GM19025 (cell line): ENCODE results near the gene ASB15.

Experiments
- ATAC-seq: cut with Tn5 transposase; IDR thresholded peaks from one replicate; pipeline ENCODE4 v1.9.1; 2021; ENCODE audit warnings: mild to moderate bottlenecking, low read depth, moderate library complexity; ENCODE audit not compliant: unreplicated experiment

ASB15 gene

DNA sequence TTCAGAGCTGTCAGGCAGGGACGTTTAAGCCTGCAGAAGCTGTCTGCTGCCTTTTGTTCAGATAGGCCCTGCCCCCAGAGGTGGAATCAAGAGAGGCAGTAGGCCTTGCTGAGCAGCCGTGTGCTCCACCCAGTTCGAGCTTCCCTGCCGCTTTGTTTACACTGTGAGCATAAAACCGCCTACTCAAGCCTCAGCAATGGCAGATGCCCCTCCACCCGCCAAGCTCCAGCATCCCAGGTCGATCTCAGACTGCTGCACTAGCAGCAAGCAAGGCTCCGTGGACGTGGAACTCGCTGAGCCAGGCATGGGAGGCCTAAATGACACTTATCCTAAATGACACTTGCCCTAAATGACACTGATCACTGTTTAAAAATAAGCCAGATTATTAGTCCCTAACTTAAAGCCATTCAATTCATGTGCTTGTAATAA is 6.8 kb upstream of the ASB15 start:
- ATAC-seq = no peak

DNA sequence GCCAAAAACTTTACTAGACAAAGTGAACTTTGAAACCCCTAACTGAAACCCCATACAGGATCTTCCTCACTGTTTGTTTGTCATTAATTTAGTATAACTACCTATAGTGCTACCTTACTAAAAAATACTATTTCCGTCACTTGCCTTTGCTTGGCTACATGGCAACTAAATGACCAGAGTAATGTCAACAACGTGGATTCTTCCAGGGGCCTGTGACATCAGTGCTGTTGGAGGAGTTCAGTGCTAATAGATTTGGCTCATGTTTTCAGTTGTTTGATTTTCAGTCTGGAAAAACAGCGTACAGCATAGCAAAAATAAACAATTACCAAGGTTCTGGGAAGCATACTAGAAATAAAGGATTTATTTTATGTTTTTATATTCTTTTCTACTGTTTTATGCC is 3.0 kb upstream of the ASB15 start:
- no peak for ATAC-seq

DNA sequence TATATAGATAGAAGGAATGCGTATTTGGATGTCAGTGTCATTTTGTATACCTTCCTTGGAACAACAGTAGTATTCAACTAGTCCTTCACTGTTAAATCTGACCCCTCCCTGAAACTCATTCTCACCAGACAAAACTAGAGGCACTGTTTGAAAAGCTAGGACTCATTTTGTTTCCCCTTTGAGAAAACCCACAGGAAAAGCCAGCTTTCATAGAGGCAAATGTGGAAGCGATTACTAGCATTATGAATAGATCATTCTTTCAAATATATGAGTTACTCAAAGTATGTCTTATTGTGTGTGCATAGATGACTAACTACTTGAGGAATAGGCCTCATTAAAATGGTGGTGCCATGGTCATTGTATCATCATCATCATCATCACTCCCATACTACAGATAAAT is 1.9 kb upstream of the ASB15 start:
- ATAC-seq = no peak

DNA sequence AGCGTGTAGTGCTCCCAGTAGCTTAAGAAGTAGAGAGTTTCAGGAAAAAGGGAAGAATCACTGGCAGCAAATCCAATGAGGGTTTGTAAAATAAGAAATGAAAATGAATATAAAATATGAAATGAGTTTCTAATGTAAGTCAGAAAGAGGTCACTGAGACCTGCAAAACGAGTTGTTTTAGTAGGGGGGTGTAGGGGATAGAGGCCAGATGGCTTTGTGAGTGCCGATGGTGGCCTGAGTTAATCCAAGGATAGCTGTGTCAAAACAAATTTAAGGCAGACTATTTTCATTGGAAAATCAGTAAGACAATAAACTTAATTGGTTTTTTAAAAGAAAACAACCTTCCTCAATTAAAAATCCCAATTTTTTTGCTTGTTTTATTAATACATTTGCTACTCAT is 745 bp upstream of the ASB15 start:
- ATAC-seq = no peak

DNA sequence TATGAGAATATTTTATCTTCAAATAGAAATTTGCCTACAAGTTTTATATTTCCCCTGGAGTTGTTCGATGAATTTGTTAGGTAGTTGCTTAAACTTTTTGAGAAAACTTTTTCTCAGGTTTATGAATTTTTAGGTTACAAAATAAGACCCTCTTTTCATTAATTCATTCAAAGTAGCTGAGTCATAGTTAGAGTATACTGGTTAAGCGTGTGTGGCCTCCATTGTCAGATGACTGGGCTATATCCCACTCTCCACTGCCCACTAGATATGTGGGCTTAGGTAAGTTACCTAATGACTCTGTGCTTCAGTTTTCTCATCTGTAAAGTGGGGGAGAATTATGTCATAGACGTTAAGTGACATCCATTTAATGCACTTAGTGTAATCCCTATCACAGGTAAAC is 1.0 kb downstream of the ASB15 start:
- ATAC-seq = no peak

DNA sequence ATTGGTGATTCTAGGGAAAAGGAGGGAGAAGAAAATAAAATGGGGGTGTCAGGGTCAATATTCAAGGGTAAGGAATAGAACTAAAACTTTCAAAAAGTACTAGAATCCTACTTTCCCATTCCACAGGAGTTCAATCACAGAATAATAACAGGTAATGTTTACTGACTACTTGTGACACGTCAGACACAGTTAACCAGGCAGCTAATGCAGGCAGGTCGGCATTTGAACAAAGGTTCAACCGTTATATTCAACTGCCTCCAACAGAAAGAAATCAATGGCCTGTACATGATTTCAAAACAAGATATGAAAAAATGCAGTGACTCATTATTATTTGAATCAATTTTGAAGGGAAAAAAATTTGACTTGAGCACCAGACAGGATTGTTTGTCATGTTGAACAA is 3.1 kb downstream of the ASB15 start:
- no peak for ATAC-seq

DNA sequence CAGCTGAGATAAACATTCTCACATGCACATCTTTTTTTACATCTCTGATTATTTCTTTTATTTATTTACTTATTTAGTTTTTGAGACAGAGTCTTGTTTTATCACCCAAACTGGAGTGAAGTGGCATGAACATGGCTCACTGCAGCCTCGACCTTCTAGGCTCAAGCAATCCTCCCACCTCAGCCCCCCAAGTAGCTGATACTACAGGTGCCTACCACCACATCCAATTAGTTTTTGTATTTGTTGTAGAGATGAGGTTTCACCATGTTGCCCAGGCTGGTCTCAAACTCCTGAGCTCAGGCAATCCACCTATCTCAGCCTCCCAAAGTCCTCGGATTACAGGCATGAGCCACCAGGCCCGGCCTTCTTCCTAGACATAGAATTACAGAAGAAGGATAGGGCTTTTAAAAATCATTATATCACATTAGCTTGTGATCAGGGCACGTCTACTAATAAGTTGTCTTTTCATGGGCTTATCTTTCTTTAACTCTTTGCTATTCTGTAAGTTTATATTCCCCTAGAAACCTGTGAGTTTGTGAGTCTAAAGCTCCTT is 5.9 kb downstream of the ASB15 start:
- no peak for ATAC-seq

DNA sequence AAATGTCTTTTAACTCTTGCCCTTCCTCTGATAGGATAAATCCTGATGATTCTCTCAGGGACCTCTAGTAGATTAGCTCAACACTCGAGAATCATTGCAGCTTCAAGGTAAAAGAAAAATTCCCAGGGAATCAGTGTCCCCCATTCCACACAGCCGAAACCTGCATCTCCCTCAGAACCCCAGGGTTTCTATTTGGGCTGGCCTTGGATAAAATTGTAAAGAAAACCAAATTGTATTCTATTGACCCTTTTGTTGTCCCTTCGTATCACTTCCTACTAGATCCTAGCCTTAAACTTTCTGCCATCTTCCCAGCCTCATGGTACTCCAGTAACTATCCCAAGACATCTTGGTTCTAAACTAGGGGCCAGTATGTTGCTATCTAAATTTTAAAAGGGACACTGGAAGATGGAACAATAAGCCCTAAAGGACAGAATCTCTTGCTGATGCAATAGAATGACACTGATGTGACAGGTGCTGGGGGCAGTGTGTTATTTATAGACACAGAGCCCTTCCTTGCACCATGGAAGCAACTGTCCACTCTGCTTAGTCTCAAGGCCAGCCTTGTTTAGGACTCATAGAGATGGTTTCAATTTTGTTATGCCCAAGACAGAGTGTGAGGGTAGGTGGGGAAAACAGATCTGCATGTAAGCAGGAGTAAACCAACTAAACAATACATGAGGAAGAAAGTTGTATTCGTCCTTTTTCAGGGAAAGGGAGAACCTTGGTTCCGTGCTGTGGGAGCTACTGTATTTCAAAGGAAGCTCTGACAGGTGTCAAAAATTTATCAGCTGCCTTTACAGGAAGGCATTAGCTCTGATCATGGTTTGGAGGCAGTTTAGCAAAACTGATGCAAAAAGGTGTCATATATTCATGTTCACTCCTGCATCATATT is 7.6 kb downstream of the ASB15 start:
- no peak for ATAC-seq

DNA sequence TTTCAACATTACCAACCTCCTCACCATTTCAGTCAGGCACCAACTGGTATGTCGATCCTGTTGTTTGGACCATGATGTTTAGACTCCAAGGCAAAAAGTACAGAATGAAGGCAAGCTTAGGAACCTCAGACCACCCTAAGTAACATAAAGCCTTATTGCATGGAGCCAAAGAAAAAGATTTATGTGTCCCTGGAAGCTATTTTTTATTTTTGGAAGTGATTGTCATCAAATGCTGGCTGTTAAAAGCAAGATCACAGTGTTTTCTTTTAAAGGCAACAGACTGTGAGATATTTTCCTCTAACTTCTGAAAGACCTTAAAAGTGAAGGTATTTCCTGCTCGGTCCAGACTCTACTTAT is 8.2 kb downstream of the ASB15 start:
- no peak for ATAC-seq

DNA sequence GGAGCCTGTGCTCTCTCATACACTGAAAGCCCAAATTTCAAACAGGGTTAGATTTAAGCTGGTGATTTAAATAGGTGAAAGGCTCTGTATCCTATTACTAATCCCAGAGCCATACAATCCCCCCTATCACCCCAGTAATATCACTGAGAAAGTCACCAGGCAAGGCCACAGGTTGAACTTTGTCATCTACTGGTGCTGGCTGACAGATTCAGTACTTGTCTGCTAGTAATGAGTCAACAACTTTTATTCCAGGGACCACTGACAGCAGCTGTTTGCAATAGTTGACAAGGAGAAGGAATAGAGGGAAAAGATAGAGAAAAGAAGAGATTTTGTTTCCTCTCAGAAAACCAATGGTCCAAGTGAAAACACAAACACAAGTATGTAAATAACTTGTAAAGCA is 10.4 kb downstream of the ASB15 start:
- no peak for ATAC-seq

DNA sequence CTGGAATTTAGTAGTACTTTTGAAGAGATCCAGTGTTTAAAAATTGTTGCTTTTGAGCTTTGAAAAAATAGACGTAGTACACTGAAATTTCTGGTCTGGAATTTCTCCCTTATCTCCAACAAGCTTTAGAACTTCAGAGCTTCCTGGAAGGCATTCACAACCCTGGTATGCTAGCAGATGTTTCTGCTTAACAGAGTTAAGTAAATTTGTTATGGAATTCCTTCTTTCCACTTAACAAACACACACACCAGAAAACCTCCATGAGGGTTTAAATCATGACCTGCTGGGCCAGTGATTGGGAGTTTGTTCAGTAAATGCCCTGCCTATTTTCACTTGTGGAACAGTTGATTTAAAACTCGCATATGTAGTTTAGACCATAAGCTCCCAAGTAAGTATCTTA is 13.7 kb downstream of the ASB15 start:
- no peak for ATAC-seq

DNA sequence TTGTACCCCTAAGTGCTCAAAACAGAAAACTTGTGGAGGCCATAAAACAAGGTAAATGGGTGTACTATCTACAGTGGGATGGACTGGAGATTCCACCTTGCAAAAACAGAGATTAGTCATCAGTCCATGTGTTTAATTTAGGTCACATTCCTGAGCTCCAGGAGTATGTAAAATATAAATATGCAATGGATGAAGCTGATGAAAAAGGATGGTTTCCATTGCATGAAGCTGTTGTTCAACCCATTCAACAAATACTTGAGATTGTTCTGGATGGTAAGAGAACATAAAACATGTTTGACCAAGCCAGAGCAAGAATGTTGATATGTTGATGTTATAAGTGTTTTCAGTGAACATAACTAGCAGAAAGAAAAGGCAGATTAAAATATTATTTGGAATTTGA is 14.6 kb downstream of the ASB15 start:
- ATAC-seq = no peak

DNA sequence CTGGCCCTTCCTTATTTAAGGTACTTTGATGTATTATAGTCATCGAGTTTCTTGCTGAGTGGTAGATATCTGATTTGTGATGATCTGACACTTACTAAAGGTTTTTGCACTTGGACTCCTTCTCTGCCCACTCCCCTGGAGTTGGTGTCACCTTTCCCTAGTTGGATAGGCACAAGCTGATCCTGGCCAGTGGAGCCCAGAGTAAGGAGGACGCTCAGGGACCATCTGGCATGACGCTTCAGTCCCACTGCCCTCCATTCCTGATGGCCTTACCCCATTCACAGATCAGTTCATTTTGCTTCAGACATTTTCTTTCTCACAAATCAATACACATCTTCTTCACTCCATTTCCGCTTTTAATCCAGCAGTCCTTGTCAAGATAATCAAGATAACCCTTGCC is 20.1 kb downstream of the ASB15 start:
- no peak for ATAC-seq

DNA sequence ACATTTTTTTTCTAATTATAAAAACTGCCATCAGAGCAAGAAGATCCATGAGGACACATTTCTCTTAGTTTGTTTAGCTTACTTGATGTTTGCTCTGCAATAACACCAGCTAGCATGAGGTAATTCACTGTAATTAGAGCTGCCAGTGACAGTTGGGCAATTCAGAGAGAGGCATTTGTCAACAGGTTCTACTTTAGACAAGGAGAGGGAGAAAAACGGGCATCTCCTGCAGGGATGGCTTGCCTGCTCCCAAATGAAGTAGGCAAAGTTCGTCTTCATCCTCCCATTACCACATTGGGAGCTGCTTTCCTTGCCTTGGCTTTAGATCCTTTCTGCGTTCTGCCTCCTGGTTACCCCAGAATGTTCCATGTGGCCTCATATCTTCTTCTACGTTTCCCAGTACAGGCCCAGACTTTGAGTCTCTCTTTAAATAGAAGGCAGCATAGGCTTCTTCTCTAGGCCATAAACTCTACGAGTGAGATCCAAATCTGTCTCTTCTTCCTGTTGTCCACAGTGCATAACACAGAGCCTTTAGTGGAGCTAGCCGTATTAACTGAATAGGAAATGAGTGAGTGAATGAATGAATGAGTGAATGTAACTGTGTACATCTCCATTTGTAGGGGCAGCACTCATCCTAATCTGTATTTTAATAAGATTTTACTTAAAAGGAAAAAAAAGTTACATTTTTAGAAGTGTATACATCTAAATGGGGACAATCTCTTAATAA is 21.2 kb downstream of the ASB15 start:
- no peak for ATAC-seq

DNA sequence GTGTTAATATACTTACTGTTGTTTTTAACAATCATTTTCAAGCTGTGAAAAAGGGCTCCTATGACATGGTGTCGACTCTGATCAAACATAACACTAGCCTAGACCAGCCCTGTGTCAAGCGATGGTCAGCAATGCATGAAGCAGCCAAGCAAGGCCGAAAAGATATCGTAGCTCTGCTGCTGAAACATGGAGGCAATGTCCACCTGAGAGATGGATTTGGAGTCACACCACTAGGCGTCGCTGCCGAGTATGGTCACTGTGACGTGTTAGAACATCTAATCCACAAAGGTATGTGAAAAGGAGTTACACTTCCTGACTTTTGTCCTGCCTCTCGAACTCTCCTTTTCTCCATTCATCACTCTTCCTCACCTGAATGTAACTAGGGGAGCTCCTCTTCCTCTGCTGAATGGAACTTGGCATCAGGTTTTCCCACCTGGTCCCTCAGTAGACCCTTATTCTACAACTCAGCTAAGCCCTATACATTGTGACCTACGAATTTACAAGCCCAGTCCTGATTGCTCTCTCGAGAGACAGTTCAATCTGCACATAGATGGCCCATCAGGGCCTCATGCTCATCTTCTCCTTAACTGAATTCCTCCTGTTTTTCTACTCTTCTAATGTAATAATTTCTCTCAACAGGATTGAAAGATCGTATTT is 23.0 kb downstream of the ASB15 start:
- ATAC-seq = peak; percentile 84

DNA sequence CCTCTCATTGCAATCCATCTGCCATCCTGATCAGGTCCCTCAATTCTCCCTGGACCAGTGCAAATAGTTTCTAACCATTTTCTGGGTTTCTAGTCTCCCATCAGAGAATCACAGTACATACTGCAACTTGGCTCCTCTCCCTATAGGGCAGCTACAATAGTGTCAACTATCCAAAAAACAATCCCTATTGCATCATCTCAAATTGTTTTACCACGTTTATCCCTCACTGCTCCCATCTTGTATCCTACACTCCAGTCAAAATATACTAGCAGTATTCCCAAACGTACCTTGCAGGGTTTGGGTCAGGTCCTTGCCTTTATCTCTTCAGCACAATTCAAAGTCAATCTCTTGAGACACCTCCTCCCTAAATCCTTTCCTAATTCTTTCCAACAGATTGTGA is 23.6 kb downstream of the ASB15 start:
- ATAC-seq = no peak

DNA sequence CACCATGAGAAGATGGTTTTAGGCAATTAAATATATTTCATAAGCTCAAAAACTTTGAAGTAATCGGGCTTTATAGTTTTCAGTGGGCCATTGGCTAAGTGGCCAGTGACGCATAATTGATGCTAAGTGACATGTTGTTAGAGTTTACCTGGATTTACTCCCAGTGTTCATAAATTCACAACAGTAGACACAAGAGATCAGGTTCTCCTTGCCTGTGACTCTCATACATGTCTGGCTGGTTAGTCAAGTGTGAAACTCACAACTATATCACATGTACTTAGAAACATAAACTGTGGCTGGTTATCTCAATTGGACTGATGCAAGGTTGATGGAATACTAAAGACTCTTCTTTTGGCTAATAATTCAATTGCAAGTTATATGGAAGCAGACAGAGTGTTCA is 26.2 kb downstream of the ASB15 start:
- no peak for ATAC-seq

DNA sequence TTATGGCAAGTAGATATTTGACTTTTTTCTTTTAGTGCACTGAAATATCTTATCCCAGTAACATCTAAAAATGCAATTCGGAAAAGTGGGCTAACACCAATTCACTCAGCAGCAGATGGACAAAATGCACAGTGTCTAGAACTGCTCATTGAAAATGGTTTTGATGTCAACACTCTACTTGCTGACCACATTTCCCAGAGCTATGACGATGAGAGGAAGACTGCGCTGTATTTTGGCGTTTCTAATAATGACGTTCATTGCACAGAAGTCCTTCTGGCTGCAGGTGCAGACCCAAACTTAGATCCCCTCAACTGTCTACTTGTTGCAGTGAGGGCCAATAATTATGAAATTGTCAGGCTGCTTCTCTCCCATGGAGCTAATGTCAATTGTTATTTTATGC is 27.2 kb downstream of the ASB15 start:
- no peak for ATAC-seq

DNA sequence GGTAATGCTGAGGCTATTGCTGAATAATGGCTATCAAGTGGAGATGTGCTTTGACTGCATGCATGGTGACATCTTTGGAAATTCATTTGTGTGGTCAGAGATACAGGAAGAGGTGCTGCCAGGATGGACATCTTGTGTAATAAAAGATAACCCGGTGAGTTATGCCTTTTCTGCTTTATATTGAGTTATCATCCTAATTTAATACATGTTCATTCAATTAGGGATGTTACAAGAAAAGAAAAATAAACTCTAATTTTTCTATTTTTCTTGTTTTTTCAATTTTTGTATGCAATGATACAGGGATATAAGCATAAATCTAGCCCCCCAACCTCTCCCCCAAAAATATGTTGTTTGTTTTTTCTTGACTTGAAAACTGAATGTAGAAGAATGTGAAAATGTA is 27.7 kb downstream of the ASB15 start:
- ATAC-seq = no peak

DNA sequence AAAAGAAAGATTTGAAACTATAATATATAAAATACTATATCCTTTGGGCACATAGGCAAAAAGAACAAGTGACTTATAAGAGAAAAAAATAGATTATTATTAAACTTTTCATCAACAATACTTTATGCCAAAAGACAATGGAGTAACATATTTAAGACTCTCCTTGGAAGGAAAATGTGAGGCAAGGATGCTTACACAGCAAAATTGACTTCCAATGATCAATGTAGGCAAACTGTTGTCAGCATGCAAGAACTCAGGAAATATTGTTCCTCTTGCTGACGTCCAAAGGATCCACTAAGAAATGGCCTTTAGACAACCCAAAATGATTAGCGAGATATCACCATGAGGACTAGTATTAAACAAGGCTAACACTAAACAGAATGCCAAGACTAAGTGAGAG is 31.2 kb downstream of the ASB15 start:
- ATAC-seq = no peak

DNA sequence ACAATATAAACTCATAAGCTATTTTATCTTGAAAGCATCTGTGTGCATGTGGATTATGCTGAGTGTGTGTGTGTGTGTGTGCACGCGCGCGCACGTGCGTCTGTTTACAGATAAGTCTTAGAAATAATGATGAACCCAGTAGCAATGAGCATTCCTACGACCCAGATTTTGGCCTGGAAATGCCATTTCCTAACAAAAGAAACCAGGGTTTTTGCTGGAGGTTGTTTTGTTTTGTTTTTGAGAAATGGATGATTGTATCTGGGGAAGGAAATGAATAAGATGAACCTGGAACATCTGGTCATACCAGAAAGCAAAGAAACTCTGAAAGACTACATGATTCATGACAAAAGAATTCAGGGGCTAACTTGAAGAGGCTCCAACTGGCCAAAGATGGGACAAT is 31.9 kb downstream of the ASB15 start:
- no peak for ATAC-seq
